MM.1S (cell line): ENCODE data around the gene ASPSCR1.

Experiments
- DNase-seq: peaks from one replicate; pipeline ENCODE4 v3.0.0-alpha.2; 2015
- H2AFZ ChIP-seq: fragments of 300-600 bp; sonication (generic); 2 replicates; pipeline ENCODE4 v1.6.0; 2016; ENCODE audit warnings: antibody characterized with exemption, low read length
- H3F3A ChIP-seq: fragments of 300-600 bp; sonication (generic); 2 replicates; pipeline ENCODE4 v1.6.1; 2016; ENCODE audit warnings: mild to moderate bottlenecking, antibody characterized with exemption, low read length, moderate library complexity, mixed read lengths; ENCODE audit not compliant: insufficient read depth
- H3K27ac ChIP-seq: fragments of 300-600 bp; sonication (generic); 2 replicates; pipeline ENCODE4 v1.5.1; 2016; ENCODE audit warnings: mild to moderate bottlenecking, low read length
- H3K27me3 ChIP-seq: fragments of 300-600 bp; sonication (generic); replicated peaks from 2 replicates; pipeline ENCODE4 v1.6.0; 2016; ENCODE audit warnings: low read length; ENCODE audit not compliant: insufficient read depth
- H3K36me3 ChIP-seq: fragments of 300-600 bp; sonication (generic); replicated peaks from 2 replicates; pipeline ENCODE4 v1.6.1; 2016; ENCODE audit warnings: mild to moderate bottlenecking, low read length, mixed read lengths; ENCODE audit not compliant: insufficient read depth
- H3K4me1 ChIP-seq: fragments of 300-600 bp; sonication (generic); 2 replicates; pipeline ENCODE4 v1.6.1; 2016; ENCODE audit warnings: low read length, mixed read lengths
- H3K4me2 ChIP-seq: fragments of 300-600 bp; sonication (generic); 2 replicates; pipeline ENCODE4 v1.6.0; 2016; ENCODE audit warnings: low read depth, low read length
- H3K4me3 ChIP-seq: fragments of 300-600 bp; sonication (generic); 2 replicates; pipeline ENCODE4 v1.5.1; 2016; ENCODE audit warnings: low read length, mixed read lengths
- H3K79me2 ChIP-seq: fragments of 300-600 bp; sonication (generic); 2 replicates; pipeline ENCODE4 v1.6.1; 2016; ENCODE audit warnings: mixed run types, low read length, mixed read lengths
- H3K9ac ChIP-seq: fragments of 300-600 bp; sonication (generic); 2 replicates; pipeline ENCODE4 v1.6.1; 2016; ENCODE audit warnings: low read length, mixed read lengths
- H3K9me2 ChIP-seq: fragments of 300-600 bp; sonication (generic); replicated peaks from 2 replicates; pipeline ENCODE4 v1.6.1; 2016; ENCODE audit warnings: mild to moderate bottlenecking, low read length, mixed read lengths; ENCODE audit not compliant: insufficient read depth
- H3K9me3 ChIP-seq: fragments of 300-600 bp; sonication (generic); replicated peaks from 2 replicates; pipeline ENCODE4 v1.6.1; 2016; ENCODE audit warnings: mild to moderate bottlenecking, low read length, mixed read lengths; ENCODE audit not compliant: insufficient read depth
- H4K20me1 ChIP-seq: fragments of 300-600 bp; sonication (generic); 2 replicates; pipeline ENCODE4 v1.6.1; 2016; ENCODE audit warnings: mild to moderate bottlenecking, low read length, moderate library complexity, mixed read lengths; ENCODE audit not compliant: insufficient read depth
- EZH2 ChIP-seq: fragments of 300-600 bp; sonication (generic); optimal IDR thresholded peaks from 2 replicates; pipeline ENCODE3; 2017; ENCODE audit warnings: low read depth, mild to moderate bottlenecking, antibody characterized with exemption, low read length, mixed read lengths
- EZH2phosphoT487 ChIP-seq: fragments of 300-600 bp; sonication (generic); IDR thresholded peaks from 2 replicates; pipeline ENCODE4 v1.6.1; 2018; ENCODE audit warnings: antibody characterized with exemption, low read length
- TF ChIP-seq, protein P1 (sequence below): fragments of 300-600 bp; sonication (generic); IDR thresholded peaks from 2 replicates; pipeline ENCODE4 v1.5.1; 2016; ENCODE audit warnings: antibody characterized with exemption, low read length, mixed read lengths

The ASPSCR1 gene

GRCh38 chr17:82018152-82018988 is 40.9 kb downstream of the ASPSCR1 start:
- Histone ChIP-seq H3K79me2 (peaks cover 27% of the 10 kb centered on the region), H4K20me1 (no peaks in the 10 kb centered on the region), H3F3A (peaks cover 13% of the 10 kb centered on the region), H3K9me2 (no peaks in the 10 kb centered on the region), H3K9ac (no peak overlapping the region), H3K27me3 (no peaks in the 10 kb centered on the region), H3K4me2 (no peak overlapping the region), H3K4me3 (no peak overlapping the region), H3K27ac (no peak overlapping the region), H3K36me3 (no peaks in the 10 kb centered on the region), H3K4me1 (0 out of 2 replicates have a peak, but pooled peaks cover 3% of the 10 kb centered on the region), H2AFZ (no peak overlapping the region), H3K9me3 (no peaks in the 10 kb centered on the region)
- DNase-seq: no peak
- TF ChIP-seq EZH2phosphoT487 (no peak), EZH2 (no peak)
- TF ChIP-seq, protein P1, sequence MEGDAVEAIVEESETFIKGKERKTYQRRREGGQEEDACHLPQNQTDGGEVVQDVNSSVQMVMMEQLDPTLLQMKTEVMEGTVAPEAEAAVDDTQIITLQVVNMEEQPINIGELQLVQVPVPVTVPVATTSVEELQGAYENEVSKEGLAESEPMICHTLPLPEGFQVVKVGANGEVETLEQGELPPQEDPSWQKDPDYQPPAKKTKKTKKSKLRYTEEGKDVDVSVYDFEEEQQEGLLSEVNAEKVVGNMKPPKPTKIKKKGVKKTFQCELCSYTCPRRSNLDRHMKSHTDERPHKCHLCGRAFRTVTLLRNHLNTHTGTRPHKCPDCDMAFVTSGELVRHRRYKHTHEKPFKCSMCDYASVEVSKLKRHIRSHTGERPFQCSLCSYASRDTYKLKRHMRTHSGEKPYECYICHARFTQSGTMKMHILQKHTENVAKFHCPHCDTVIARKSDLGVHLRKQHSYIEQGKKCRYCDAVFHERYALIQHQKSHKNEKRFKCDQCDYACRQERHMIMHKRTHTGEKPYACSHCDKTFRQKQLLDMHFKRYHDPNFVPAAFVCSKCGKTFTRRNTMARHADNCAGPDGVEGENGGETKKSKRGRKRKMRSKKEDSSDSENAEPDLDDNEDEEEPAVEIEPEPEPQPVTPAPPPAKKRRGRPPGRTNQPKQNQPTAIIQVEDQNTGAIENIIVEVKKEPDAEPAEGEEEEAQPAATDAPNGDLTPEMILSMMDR: no peak

- H3K9ac ChIP-seq: no peak overlapping the region
- H3K9me2 ChIP-seq: no peaks in the 10 kb centered on the region
- peaks cover 33% of the 10 kb centered on the region for H3K79me2 ChIP-seq
- H3K9me3 ChIP-seq: no peaks in the 10 kb centered on the region
- peaks cover 6% of the 10 kb centered on the region for H3K4me1 ChIP-seq
- H4K20me1 ChIP-seq: no peaks in the 10 kb centered on the region
- H3K27me3 ChIP-seq: no peaks in the 10 kb centered on the region
- no peak overlapping the region for H3K4me2 ChIP-seq
- no peak overlapping the region for H3K27ac ChIP-seq
- no peak overlapping the region for H3K4me3 ChIP-seq
- no peak overlapping the region for H2AFZ ChIP-seq
- no peak for DNase-seq
- TF ChIP-seq EZH2: no peak
- TF ChIP-seq EZH2phosphoT487: no peak
- TF ChIP-seq, protein P1: no peak
- H3K36me3 ChIP-seq: no peaks in the 10 kb centered on the region
- H3F3A ChIP-seq: peaks cover 13% of the 10 kb centered on the region
These were observed 41.7 kb downstream of the ASPSCR1 start for GRCh38 chr17:82018989-82019689.

DNA sequence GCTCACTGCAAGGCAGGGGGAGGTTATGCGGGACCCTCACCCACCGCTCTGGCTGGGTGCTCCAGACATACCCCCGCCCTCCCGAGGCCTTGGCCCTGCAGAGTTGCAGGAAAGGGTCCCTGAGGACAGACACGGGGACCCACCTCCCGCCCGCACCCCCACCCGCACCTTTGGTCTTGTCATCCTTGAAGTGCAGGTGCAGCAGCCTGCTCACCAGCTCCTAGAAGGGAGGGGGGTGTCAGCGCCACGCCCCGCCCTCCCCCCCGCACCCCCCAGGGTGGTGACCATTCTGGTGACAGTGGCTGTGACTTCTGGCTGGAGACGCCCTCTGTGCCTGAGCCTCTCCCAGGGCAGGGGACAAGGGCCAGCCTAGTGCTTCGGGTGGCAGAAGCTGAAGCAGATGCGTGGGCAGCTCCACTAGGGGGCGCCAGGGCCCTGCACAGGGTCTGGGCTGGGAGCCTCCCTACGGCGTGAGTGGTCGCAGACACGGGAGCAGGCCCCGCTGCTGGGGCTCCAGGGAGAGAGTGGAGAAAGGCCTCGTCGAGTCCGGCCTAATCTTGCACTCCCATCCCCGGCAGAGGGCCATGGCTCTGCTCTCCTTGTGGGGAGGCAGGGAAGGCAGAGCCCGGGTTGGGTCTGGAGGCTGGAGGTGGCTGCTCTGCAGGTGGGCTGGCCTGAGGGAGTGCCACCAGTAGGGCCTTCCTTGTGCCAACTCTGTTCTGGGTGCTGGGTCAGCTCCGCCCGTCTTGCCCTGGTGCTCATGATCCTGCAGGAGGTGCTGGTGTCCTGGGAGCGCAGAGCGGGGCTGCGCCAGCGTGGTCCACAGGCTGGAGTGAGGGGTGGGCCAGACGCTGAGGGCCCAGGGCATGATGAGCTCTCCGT is 42.5 kb downstream of the ASPSCR1 start:
- Histone ChIP-seq H4K20me1 (no peaks in the 10 kb centered on the region), H3K36me3 (no peaks in the 10 kb centered on the region), H3K4me2 (no peak overlapping the region), H3K4me1 (peaks cover 9% of the 10 kb centered on the region), H3F3A (peaks cover 13% of the 10 kb centered on the region), H2AFZ (no peak overlapping the region), H3K9me3 (no peaks in the 10 kb centered on the region), H3K79me2 (peaks cover 39% of the 10 kb centered on the region), H3K27me3 (no peaks in the 10 kb centered on the region), H3K9me2 (no peaks in the 10 kb centered on the region), H3K9ac (no peak overlapping the region), H3K4me3 (no peak overlapping the region), H3K27ac (no peak overlapping the region)
- TF ChIP-seq, protein P1: peak; percentile 77
- TF ChIP-seq EZH2phosphoT487: no peak
- DNase-seq: peak; percentile 46
